BLaER1 treated with 17β-estradiol and CSF1 and Interleukin-3, amounts not matched to agents 10 nM and 100 nM (cell line): ENCODE results near the gene SAFB.
A peak's percentile ranks its signal among the peaks of the same experiment; 100 is the strongest.

Source experiments
- H3K27ac ChIP-seq, 11 experiments: shearing (Covaris generic); formaldehyde crosslinking; 2 replicates each; pipeline ENCODE4 v1.8.1; 2022
- H3K27me3 ChIP-seq, 11 experiments: shearing (Covaris generic); formaldehyde crosslinking; 2 replicates each; pipeline ENCODE4 v1.8.1; 2022
- H3K36me3 ChIP-seq, 11 experiments: shearing (Covaris generic); formaldehyde crosslinking; 2 replicates each; pipeline ENCODE4 v1.8.1; 2022
- H3K4me1 ChIP-seq, 10 experiments: shearing (Covaris generic); formaldehyde crosslinking; 2 replicates each; pipeline ENCODE4 v1.8.1; 2022
- H3K4me2 ChIP-seq, 11 experiments: shearing (Covaris generic); formaldehyde crosslinking; 2 replicates each; pipeline ENCODE4 v1.8.1; 2022
- H3K4me3 ChIP-seq, 10 experiments: shearing (Covaris generic); formaldehyde crosslinking; 2 replicates each; pipeline ENCODE4 v1.8.1; 2022
- H3K9ac ChIP-seq, 11 experiments: shearing (Covaris generic); formaldehyde crosslinking; 2 replicates each; pipeline ENCODE4 v1.8.1; 2022
- H3K9me3 ChIP-seq, 11 experiments: shearing (Covaris generic); formaldehyde crosslinking; replicated peaks in 1 of 11; 2 replicates each; pipeline ENCODE4 v1.8.1; 2022
- H4K20me1 ChIP-seq, 11 experiments: shearing (Covaris generic); formaldehyde crosslinking; 2 replicates each; pipeline ENCODE4 v1.8.1; 2022
- Cebpa-rat ChIP-seq, 11 experiments: shearing (Covaris generic); IDR thresholded peaks; 2 replicates each; pipeline ENCODE4 v1.8.1; 2022

The SAFB gene

GRCh38 chr19:5643060-5643459, 20.2 kb downstream of the SAFB start:
- H3K4me2 ChIP-seq, result no peak overlapping the region
- peaks cover 96 to 100% (median 100%) of the 10 kb centered on the region in 11 experiments for H4K20me1 ChIP-seq
- peaks cover 87 to 100% (median 98%) of the 10 kb centered on the region in 11 experiments for H3K36me3 ChIP-seq
- TF ChIP-seq Cebpa-rat (IDR thresholded peaks at IDR 0.05), result no peak
- H3K9me3 ChIP-seq, result no peaks in the 10 kb centered on the region
- no peak overlapping the region for H3K4me3 ChIP-seq
- H3K9ac ChIP-seq, result no peak overlapping the region; a peak in 1 of 22 replicates
- H3K27ac ChIP-seq, result no peak overlapping the region
- H3K27me3 ChIP-seq, result no peaks in the 10 kb centered on the region
- H3K4me1 ChIP-seq, result no peaks in the 10 kb centered on the region

- Histone ChIP-seq H3K4me3 (no peak overlapping the region), H3K27me3 (no peaks in the 10 kb centered on the region), H3K9me3 (no peaks in the 10 kb centered on the region), H3K4me1 (no peaks in the 10 kb centered on the region), H3K27ac (no peak overlapping the region), H3K9ac (0 out of 22 replicates have a peak overlapping the region, but pooled peaks of 1 of the 11 experiments have one; percentile 7), H4K20me1 (peaks cover 86 to 97% (median 96%) of the 10 kb centered on the region in 11 experiments), H3K4me2 (no peak overlapping the region), H3K36me3 (peaks cover 88 to 98% (median 95%) of the 10 kb centered on the region in 11 experiments)
- TF ChIP-seq Cebpa-rat (IDR thresholded peaks at IDR 0.05), result no peak
Measured at GRCh38 chr19:5644037-5644436, 21.2 kb downstream of the SAFB start.

GRCh38 chr19:5645409-5645808, 22.5 kb downstream of the SAFB start:
- Histone ChIP-seq H3K4me3 (no peak overlapping the region), H3K36me3 (peaks cover 91 to 95% (median 92%) of the 10 kb centered on the region in 11 experiments), H3K9me3 (no peaks in the 10 kb centered on the region), H3K4me2 (no peak overlapping the region), H3K27me3 (no peaks in the 10 kb centered on the region), H3K4me1 (no peaks in the 10 kb centered on the region), H3K9ac (no peak overlapping the region), H4K20me1 (peaks cover 80 to 92% (median 91%) of the 10 kb centered on the region in 11 experiments), H3K27ac (no peak overlapping the region)
- TF ChIP-seq Cebpa-rat (IDR thresholded peaks at IDR 0.05), result no peak

- H4K20me1 ChIP-seq, result peaks cover 79 to 92% (median 91%) of the 10 kb centered on the region in 11 experiments
- H3K36me3 ChIP-seq, result peaks cover 92 to 95% (median 92%) of the 10 kb centered on the region in 11 experiments
- H3K27ac ChIP-seq, result no peak overlapping the region
- no peaks in the 10 kb centered on the region for H3K4me1 ChIP-seq
- no peaks in the 10 kb centered on the region for H3K9me3 ChIP-seq
- no peak overlapping the region for H3K4me2 ChIP-seq
- no peak overlapping the region; a peak in 1 of 22 replicates for H3K9ac ChIP-seq
- no peaks in the 10 kb centered on the region for H3K27me3 ChIP-seq
- TF ChIP-seq Cebpa-rat (IDR thresholded peaks at IDR 0.05), result no peak
- no peak overlapping the region for H3K4me3 ChIP-seq
Measured at GRCh38 chr19:5646703-5647102, 23.8 kb downstream of the SAFB start.

GRCh38 chr19:5648464-5648863, 25.6 kb downstream of the SAFB start:
- Histone ChIP-seq H3K9ac (no peak overlapping the region), H3K4me2 (no peak overlapping the region), H3K27me3 (no peaks in the 10 kb centered on the region), H3K36me3 (peaks cover 92 to 95% (median 92%) of the 10 kb centered on the region in 11 experiments), H3K4me1 (no peaks in the 10 kb centered on the region), H3K27ac (no peak overlapping the region), H3K9me3 (no peaks in the 10 kb centered on the region), H4K20me1 (peaks cover 76 to 92% (median 91%) of the 10 kb centered on the region in 11 experiments), H3K4me3 (no peak overlapping the region)
- no peak for TF ChIP-seq Cebpa-rat (IDR thresholded peaks at IDR 0.05)

- no peak for TF ChIP-seq Cebpa-rat (IDR thresholded peaks at IDR 0.05)
- H3K4me1 ChIP-seq, result no peaks in the 10 kb centered on the region
- no peaks in the 10 kb centered on the region for H3K27me3 ChIP-seq
- no peak overlapping the region for H3K4me3 ChIP-seq
- H3K9me3 ChIP-seq, result no peaks in the 10 kb centered on the region
- no peak overlapping the region for H3K4me2 ChIP-seq
- peaks cover 92 to 95% (median 92%) of the 10 kb centered on the region in 11 experiments for H3K36me3 ChIP-seq
- H3K9ac ChIP-seq, result no peak overlapping the region
- H4K20me1 ChIP-seq, result peaks cover 66 to 92% (median 90%) of the 10 kb centered on the region in 11 experiments
- no peak overlapping the region for H3K27ac ChIP-seq
Measured at GRCh38 chr19:5651361-5651760, 28.5 kb downstream of the SAFB start.

GRCh38 chr19:5652261-5652660, 29.4 kb downstream of the SAFB start:
- peaks cover 92 to 95% (median 92%) of the 10 kb centered on the region in 11 experiments for H3K36me3 ChIP-seq
- no peak overlapping the region for H3K4me3 ChIP-seq

GRCh38 chr19:5654931-5655330, 32.0 kb downstream of the SAFB start:
- H3K4me2 ChIP-seq, result no peak overlapping the region
- no peak for TF ChIP-seq Cebpa-rat (IDR thresholded peaks at IDR 0.05)
- H3K4me1 ChIP-seq, result no peaks in the 10 kb centered on the region
- H3K9me3 ChIP-seq, result no peaks in the 10 kb centered on the region
- H4K20me1 ChIP-seq, result peaks cover 48 to 98% (median 91%) of the 10 kb centered on the region in 11 experiments; a peak in 21 of 22 replicates
- no peak overlapping the region for H3K27ac ChIP-seq
- peaks cover 98 to 100% (median 99%) of the 10 kb centered on the region in 11 experiments for H3K36me3 ChIP-seq
- no peak overlapping the region for H3K9ac ChIP-seq
- H3K27me3 ChIP-seq, result no peaks in the 10 kb centered on the region
- H3K4me3 ChIP-seq, result no peak overlapping the region

More at GRCh38 chr19:5652261-5652660, 29.4 kb downstream of the SAFB start:
- no peak overlapping the region for H3K27ac ChIP-seq
- no peak overlapping the region for H3K9ac ChIP-seq
- no peak for TF ChIP-seq Cebpa-rat (IDR thresholded peaks at IDR 0.05)
- H3K4me2 ChIP-seq, result no peak overlapping the region
- no peaks in the 10 kb centered on the region for H3K27me3 ChIP-seq
- H4K20me1 ChIP-seq, result peaks cover 58 to 91% (median 88%) of the 10 kb centered on the region in 11 experiments
- H3K4me1 ChIP-seq, result no peaks in the 10 kb centered on the region
- no peaks in the 10 kb centered on the region for H3K9me3 ChIP-seq

GRCh38 chr19:5655412-5655811, 32.5 kb downstream of the SAFB start:
- no peak overlapping the region for H3K27ac ChIP-seq
- peaks cover 98 to 100% (median 99%) of the 10 kb centered on the region in 11 experiments for H3K36me3 ChIP-seq
- no peak overlapping the region for H3K9ac ChIP-seq
- no peaks in the 10 kb centered on the region for H3K4me1 ChIP-seq
- H3K4me3 ChIP-seq, result no peak overlapping the region
- no peaks in the 10 kb centered on the region for H3K27me3 ChIP-seq
- peaks cover 48 to 98% (median 91%) of the 10 kb centered on the region in 11 experiments; a peak in 21 of 22 replicates for H4K20me1 ChIP-seq
- no peaks in the 10 kb centered on the region for H3K9me3 ChIP-seq
- TF ChIP-seq Cebpa-rat (IDR thresholded peaks at IDR 0.05), result no peak
- no peak overlapping the region for H3K4me2 ChIP-seq

GRCh38 chr19:5661483-5661882, 38.6 kb downstream of the SAFB start:
- no peak overlapping the region for H3K27ac ChIP-seq
- no peak overlapping the region for H3K9ac ChIP-seq
- H3K4me2 ChIP-seq, result no peak overlapping the region
- H3K27me3 ChIP-seq, result no peaks in the 10 kb centered on the region
- no peaks in the 10 kb centered on the region for H3K4me1 ChIP-seq
- no peaks in the 10 kb centered on the region for H3K9me3 ChIP-seq
- no peak overlapping the region for H3K4me3 ChIP-seq
- no peak for TF ChIP-seq Cebpa-rat (IDR thresholded peaks at IDR 0.05)
- peaks cover 42 to 98% (median 93%) of the 10 kb centered on the region in 11 experiments; a peak in 21 of 22 replicates for H4K20me1 ChIP-seq
- H3K36me3 ChIP-seq, result peaks cover 98 to 100% (median 99%) of the 10 kb centered on the region in 11 experiments
